WI38 (cell line): Measurements from ENCODE around the gene ARHGEF28.

Experiments
- H3K4me3 ChIP-seq: 2 replicates; pipeline ENCODE4 v1.5.1; 2011; ENCODE audit warnings: low read depth, mild to moderate bottlenecking, control low read depth, low read length
- CTCF ChIP-seq: IDR thresholded peaks from 2 replicates; pipeline ENCODE4 v1.5.1; 2012; ENCODE audit warnings: low read depth, mild to moderate bottlenecking, control low read depth, low read length

Gene ARHGEF28

GRCh38 chr5:73861313-73861988 lies 235.5 kb downstream of the ARHGEF28 start:
- no peak overlapping the region for H3K4me3 ChIP-seq
- no peak for TF ChIP-seq CTCF

GRCh38 chr5:73862796-73863195 lies 236.8 kb downstream of the ARHGEF28 start:
- H3K4me3 ChIP-seq, result no peak overlapping the region

GRCh38 chr5:73863876-73864275 lies 237.9 kb downstream of the ARHGEF28 start:
- no peak for TF ChIP-seq CTCF
- H3K4me3 ChIP-seq, result no peak overlapping the region

More at GRCh38 chr5:73862796-73863195, 236.8 kb downstream of the ARHGEF28 start:
- TF ChIP-seq CTCF, result no peak

- H3K4me3 ChIP-seq, result no peak overlapping the region
- no peak for TF ChIP-seq CTCF
These were observed 239.3 kb downstream of the ARHGEF28 start for GRCh38 chr5:73865315-73865714.

GRCh38 chr5:73867345-73868335 lies 241.6 kb downstream of the ARHGEF28 start:
- no peak overlapping the region for H3K4me3 ChIP-seq
- no peak for TF ChIP-seq CTCF

- TF ChIP-seq CTCF, result no peak
- H3K4me3 ChIP-seq, result no peak overlapping the region
These were observed 257.6 kb downstream of the ARHGEF28 start for GRCh38 chr5:73883646-73884045.

GRCh38 chr5:73887688-73888087 lies 261.7 kb downstream of the ARHGEF28 start:
- no peak overlapping the region for H3K4me3 ChIP-seq
- TF ChIP-seq CTCF, result no peak
